Measurements from ENCODE around the gene BAMBI. TPM values are rescaled to one million over a fixed set of nuclear protein-coding genes. Genes with fewer than 3 reads are reported as not detected.

The BAMBI gene
- total RNA-seq, 2 experiments from 2014 or later = 0.20 to 0.23 TPM

DNA sequence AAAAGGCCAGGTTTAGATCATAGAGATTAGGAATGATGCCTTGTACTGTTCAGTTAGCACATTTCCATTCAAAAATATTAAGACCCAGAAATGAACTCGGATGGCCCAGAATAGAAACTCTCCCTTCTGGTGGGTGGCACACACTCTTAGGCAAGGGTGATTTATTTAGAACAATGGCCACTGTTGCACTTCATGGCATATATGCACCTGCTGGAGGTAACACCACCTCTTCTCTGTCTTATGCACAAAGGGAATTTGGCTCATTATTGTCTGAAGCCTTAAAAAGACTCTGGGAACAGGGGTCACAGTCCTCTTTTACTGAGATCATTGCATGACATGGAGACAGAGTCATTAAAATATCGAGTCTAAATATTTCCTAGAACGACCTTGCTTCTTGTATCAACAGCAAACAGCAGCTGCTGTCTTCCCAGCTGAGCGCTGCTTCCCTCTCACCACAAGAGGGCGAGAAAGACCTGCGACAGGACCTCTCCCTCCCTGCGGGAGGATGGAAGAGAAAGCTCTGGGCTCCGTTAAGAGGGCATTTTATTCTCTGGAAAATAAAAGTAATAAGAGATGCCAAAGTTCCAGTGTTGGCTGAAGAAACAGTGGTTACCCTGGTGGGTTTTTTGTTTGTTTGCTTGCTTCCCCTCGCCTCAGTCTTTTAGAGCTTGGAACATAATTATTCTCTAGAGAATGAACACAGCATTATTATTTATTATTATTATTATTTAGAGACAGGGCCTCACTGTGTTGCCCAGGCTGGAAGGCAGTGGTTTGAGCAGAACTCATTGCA lies 13.5 kb upstream of the BAMBI start:
- ChIA-PET POLR2A (no interaction called here), CTCF (interaction anchor here (0.7 to 2.2 kb wide), 19 partner anchors 11 to 741 kb away, joined by 3 to 30 read pairs (median 4); partner anchors contain the start of gene BAMBI)
- H3K4me1 Mint-ChIP-seq = peaks cover 11% of the 10 kb centered on the region
- peak; percentile 70 for DNase-seq
- peaks cover 36% of the 10 kb centered on the region for H3K27me3 Mint-ChIP-seq
- no peak overlapping the region for H3K4me3 Mint-ChIP-seq
- no peaks in the 10 kb centered on the region for H3K36me3 Mint-ChIP-seq (ENCODE audit: low read depth)
- H3K9me3 Mint-ChIP-seq = no peaks in the 10 kb centered on the region
- H3K27ac Mint-ChIP-seq = no peak overlapping the region

DNA sequence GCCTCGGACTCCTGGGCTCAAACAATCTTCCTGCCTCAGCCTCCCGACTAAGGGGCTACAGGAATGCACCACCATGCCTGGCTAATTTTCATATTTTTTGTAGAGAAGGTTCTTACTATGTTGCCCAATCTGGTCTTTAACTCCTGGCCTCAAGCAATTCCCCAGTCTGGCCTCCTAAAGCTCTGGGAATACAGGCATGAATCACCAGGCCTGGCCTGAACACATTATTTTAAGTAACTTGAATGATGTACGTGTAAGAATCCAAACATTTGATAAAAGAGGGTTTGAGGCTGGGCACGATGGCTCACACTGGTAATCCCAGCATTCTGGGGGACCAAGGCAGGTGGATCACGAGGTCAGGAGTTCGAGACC lies 13.0 kb upstream of the BAMBI start:
- DNase-seq = no peak
- no peaks in the 10 kb centered on the region for H3K36me3 Mint-ChIP-seq (ENCODE audit: low read depth)
- H3K9me3 Mint-ChIP-seq = no peaks in the 10 kb centered on the region
- H3K4me1 Mint-ChIP-seq = peaks cover 16% of the 10 kb centered on the region
- H3K4me3 Mint-ChIP-seq = no peak overlapping the region
- CTCF ChIA-PET = interaction anchor here (0.7 to 2.2 kb wide), 19 partner anchors 11 to 740 kb away, joined by 3 to 30 read pairs (median 4); partner anchors contain the start of gene BAMBI
- POLR2A ChIA-PET = no interaction called here
- H3K27ac Mint-ChIP-seq = no peak overlapping the region
- H3K27me3 Mint-ChIP-seq = peaks cover 42% of the 10 kb centered on the region

DNA sequence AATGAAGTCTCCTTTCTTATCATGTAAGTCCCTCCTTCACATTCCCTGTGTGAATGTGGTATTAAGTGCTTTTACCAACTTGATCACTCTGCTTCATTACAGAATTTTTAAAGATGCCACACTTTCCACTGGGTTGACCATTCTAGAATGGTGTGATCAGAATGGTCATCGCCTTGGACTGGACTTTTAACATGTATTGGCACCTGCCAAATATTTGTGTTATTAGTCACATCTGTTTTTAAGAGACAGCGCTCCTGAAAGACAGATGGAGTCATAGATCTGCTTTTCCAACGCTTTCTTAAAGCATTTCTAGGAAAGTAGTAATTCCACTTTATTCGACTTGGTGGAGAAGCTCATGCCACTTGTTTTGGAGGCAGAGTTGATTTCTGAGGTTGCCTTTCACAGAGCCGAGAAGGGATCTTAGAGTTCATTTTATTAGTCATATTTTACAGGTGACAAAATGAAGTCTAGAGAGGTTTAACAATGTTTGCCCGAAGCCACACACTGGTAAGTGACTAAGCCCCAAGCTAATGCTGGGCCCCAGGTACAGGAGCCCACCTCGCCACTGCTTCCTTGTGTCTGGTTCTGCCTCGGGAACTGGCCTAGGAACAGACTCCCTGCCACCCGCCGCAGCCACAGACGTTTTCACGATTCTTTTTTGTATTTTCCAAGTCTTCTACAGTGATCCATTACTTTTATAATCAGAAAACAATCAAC lies 10.4 kb upstream of the BAMBI start:
- H3K9me3 Mint-ChIP-seq = no peaks in the 10 kb centered on the region
- no peak for DNase-seq
- no peak overlapping the region for H3K27ac Mint-ChIP-seq

DNA sequence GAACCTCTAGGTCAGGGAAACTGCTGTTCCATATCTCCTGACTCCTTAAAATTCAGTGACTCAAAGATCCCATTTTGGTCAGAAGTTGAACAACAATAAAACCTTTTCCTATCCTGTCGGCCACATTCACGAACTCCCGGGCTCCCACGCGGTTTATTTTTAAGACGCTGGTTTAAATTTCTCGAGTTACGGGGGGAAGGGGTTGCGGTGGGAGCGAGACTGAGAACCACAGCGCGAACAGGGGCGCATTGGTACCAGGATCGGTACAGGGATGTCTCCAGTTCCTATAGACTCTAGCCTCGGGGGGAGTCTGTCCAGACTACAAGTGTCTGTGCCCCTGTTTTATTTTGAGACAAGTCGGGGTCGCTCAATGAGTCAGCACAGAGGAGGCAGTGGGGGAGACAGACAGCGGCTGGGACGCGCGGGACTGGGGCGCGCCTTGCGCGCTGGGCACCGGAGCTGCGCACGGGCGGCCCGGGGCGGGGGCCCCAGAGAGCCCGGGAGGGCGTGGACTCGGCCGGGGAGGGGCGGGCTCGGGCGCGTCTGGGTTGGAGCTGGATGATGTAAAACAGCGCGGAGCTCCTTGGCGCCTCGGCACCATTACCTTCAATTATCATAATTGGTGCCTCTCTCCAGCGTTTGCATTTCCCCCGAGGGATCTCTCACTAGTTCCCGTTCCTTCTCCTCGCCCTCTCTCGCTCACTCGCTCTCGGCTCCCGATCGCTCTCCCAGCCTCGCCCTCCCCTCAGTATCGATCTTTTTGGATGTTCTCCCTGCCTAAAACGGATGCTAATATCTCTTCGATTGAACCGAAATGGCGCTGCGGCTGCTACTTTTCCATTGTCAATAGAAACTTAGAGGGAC lies 8.7 kb upstream of the BAMBI start:
- Mint-ChIP-seq H3K36me3 (ENCODE audit: low read depth) (no peaks in the 10 kb centered on the region), H3K9me3 (no peaks in the 10 kb centered on the region), H3K27me3 (peaks cover 57% of the 10 kb centered on the region), H3K4me1 (peaks cover 14% of the 10 kb centered on the region), H3K4me3 (peak overlapping the region; percentile 74), H3K27ac (no peak overlapping the region)
- CTCF ChIA-PET = interaction anchor here (1.4 kb wide), 1 partner anchor 9 kb away, joined by 4 read pairs; the partner anchor contains the start of gene BAMBI
- peak; percentile 69 for DNase-seq
- POLR2A ChIA-PET = no interaction called here

More for the DNA sequence above, 10.4 kb upstream of the BAMBI start:
- Mint-ChIP-seq H3K4me1 (peaks cover 14% of the 10 kb centered on the region), H3K4me3 (no peak overlapping the region), H3K36me3 (ENCODE audit: low read depth) (no peaks in the 10 kb centered on the region), H3K27me3 (peaks cover 54% of the 10 kb centered on the region)
- ChIA-PET POLR2A (no interaction called here), CTCF (interaction anchor here (0.6 kb wide), 1 partner anchor 162 kb away, joined by 4 read pairs; no protein-coding TSS in a partner anchor)

DNA sequence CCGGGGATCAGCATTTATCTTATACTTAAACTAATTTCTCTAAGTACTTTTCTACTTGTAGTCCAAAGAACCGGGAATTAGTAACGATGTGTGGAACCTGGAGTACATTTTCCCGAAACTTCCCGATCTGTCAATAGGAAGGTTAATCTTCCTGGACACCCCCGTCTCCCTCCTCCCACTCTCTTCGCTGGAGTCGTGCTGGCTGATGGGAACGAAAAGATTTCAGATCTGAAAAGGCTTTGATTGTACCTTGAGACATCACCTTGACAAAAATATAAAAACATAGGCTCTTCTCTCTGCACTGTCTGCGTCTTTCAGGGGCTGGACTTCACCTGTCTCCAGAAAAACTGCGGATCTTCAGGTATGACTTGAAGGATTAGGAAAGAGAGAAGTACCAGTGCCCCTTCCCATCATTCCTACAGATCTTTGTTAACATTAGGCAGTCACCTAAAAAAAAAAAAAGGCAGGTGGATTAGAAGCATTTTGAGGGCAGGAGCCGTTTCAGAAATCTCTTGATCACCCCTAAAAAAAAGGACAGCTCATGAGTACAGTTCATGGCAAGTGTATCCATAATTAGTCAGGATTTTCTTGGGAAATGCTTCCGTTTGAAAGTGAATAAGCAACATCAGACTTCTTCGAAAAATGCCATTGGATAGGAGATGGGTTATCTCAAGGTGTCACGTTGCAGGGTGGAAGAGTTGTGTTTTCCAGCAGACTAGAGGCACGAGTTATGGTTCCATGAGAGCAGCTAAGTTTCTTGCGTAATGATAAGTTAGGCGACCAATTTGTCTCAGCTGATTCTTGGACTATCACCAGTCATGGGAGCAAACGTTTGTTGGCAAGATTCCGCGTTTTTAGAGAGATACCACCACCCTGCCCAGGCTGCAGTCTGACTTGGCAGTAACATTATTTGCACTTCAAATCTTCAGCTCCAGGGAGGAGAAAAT lies 7.8 kb upstream of the BAMBI start:
- Mint-ChIP-seq H3K9me3 (no peaks in the 10 kb centered on the region), H3K4me3 (peak overlapping the region; percentile 74)
- CTCF ChIA-PET = no interaction called here

DNA sequence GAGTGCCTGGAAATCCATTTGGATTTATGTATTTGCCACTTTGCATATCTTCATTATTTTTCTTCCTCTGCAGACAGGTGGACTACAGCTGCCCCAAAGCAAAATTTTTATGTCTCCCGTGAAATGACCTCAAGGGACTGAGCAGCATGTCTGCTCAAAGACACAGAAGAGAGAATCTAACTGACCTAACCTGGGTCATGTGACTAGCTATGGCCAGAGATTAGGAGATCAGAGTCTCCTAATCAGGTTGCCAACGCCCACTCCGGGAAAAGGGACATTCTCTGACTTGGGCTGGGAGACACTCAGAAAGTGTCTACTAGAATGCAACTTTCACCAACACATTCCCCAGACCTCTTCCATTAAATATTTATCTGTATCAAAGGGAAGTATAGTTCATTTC lies 2.5 kb upstream of the BAMBI start:
- Mint-ChIP-seq H3K4me1 (peaks cover 16% of the 10 kb centered on the region), H3K4me3 (no peak overlapping the region), H3K27ac (no peak overlapping the region), H3K36me3 (ENCODE audit: low read depth) (no peaks in the 10 kb centered on the region), H3K27me3 (peaks cover 58% of the 10 kb centered on the region), H3K9me3 (no peaks in the 10 kb centered on the region)
- ChIA-PET CTCF (interaction anchor here (1.2 to 1.8 kb wide), 2 partner anchors 9 to 11 kb away, joined by 4 to 7 read pairs; no protein-coding TSS in a partner anchor), POLR2A (no interaction called here)
- DNase-seq = no peak

More for the DNA sequence above, 7.8 kb upstream of the BAMBI start:
- Mint-ChIP-seq H3K27me3 (peaks cover 60% of the 10 kb centered on the region), H3K36me3 (ENCODE audit: low read depth) (no peaks in the 10 kb centered on the region), H3K4me1 (peaks cover 14% of the 10 kb centered on the region), H3K27ac (no peak overlapping the region)
- DNase-seq = no peak
- POLR2A ChIA-PET = no interaction called here

DNA sequence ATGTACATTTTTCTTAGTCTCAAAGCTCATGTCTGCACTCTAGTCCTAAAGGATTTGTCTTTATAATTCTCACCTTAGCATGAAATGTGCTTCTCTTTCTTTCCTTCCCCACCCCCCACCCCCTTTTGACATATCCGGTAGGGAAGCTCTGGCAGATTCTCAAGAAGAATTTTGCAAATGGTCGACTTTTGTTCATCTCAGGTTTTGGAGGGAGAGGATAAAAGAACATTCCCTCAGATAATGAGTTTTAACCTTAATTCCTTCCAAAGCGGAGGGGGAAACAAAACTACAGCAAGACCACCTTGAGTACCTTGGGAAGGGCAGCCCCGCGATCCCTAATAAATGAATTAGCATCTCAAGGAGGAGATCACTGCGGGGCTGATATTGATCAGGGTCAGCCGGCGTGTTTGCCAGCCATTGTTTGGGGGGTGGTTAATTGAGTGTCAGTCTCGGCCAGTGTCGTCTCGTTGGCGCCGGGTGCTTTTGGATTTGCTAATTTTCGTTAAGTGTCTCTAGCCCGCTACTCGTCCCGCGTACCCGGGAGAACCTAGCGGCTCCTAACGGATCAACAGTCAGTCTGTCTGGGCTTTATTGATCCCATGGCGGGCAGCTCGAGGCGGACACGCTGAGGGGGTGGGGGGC lies 874 bp upstream of the BAMBI start:
- no peaks in the 10 kb centered on the region for H3K36me3 Mint-ChIP-seq (ENCODE audit: low read depth)
- POLR2A ChIA-PET = interaction anchor here (0.7 to 1.5 kb wide), 2 partner anchors 144 to 1051 kb away, joined by 3 to 6 read pairs; partner anchors contain the start of gene WAC
- H3K4me1 Mint-ChIP-seq = peaks cover 20% of the 10 kb centered on the region
- DNase-seq = peak; percentile 23
- H3K27me3 Mint-ChIP-seq = peaks cover 66% of the 10 kb centered on the region
- CTCF ChIA-PET = interaction anchor here (0.6 to 1.8 kb wide), 3 partner anchors 13 to 629 kb away, joined by 4 to 7 read pairs (median 5); no protein-coding TSS in a partner anchor
- H3K27ac Mint-ChIP-seq = no peak overlapping the region
- no peaks in the 10 kb centered on the region for H3K9me3 Mint-ChIP-seq
- peak overlapping the region; percentile 53 for H3K4me3 Mint-ChIP-seq

DNA sequence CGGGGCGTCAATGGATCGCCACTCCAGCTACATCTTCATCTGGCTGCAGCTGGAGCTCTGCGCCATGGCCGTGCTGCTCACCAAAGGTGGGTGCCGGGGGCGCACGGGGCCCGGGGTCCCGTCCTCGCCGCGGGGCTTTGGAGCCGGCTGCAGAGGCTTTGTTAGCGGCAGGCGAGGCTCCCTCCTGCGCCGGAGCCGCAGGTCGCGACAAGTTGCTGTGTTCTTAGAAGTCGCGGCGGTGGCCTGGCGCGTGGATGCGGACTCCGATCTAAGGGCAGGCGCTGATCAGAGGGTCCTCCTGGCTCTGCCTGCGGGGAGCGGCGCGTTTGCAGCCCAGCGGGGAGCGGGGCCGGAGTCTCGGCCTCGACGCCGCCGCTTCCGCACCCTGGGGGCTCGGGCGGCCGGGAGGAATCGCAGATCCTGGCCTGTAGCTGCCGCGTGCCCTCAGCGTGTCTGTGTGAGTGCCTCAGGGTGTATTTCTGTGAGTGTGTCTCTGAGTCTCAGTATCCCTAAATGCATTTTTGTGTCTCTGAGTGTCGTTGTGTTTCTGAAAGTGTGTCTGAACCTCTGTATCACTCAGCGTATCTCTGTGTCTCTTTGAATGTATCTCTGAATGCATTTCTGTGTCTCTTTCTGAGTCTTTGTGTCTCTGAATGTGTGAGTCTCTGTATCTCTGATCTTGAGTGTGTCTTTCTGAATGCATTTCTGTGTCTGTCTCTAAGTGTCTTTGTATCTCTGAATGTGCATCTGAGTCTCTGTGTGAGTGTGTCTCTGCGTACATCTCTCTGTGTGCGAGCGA lies 766 bp downstream of the BAMBI start:
- Mint-ChIP-seq H3K36me3 (ENCODE audit: low read depth) (no peaks in the 10 kb centered on the region), H3K27ac (no peak overlapping the region), H3K4me3 (peak overlapping the region; percentile 61), H3K9me3 (no peaks in the 10 kb centered on the region), H3K27me3 (peaks cover 68% of the 10 kb centered on the region), H3K4me1 (peaks cover 20% of the 10 kb centered on the region)
- DNase-seq = peak; percentile 24
- ChIA-PET CTCF (interaction anchor here (0.6 to 1.9 kb wide), 6 partner anchors 10 to 627 kb away, joined by 3 to 7 read pairs (median 4); no protein-coding TSS in a partner anchor), POLR2A (interaction anchor here (1.0 to 1.5 kb wide), 3 partner anchors 92 to 146 kb away, joined by 3 to 6 read pairs (median 3); partner anchors contain the start of gene WAC)

DNA sequence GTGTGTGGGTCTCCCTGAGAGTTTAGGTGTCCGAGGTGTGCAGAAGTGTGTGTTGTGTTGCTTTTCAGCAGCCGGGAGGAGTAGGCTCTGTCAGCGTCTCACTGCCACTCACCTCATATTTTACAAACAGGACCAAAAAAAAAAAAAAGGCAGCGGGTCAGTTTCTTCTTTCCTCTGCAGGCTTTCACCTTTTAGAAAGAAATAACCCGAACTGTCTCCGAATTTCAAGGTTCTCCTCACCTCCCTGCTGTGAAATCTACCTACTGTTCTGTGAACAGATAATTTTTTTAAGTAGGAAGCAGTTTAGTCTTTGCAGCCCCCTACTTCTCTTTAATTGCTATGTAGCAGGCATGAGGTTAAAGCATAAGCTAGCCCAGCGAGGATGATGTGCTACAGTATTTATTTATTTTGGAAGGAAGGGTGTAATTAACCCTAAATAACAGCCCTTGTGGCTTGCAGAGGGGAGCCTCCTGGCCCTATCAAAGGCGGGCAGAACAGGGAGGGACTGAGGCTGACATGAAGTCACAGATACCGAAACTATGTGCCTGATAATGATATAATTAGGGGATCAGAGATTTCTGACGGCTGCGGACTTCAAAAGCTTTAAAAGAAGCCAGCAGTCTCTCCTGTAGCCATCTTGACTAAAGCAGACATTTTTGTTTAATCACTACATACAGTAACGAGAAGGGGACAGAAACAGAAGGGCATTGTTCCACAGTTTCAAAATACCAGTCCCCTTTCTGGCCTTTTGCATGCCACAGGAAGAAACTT lies 1.6 kb downstream of the BAMBI start:
- ChIA-PET POLR2A (interaction anchor here (1.0 kb wide), 1 partner anchor 93 kb away, joined by 3 read pairs; no protein-coding TSS in a partner anchor), CTCF (interaction anchor here (0.8 to 1.9 kb wide), 3 partner anchors 15 to 50 kb away, joined by 3 to 5 read pairs (median 3); no protein-coding TSS in a partner anchor)
- peaks cover 63% of the 10 kb centered on the region for H3K27me3 Mint-ChIP-seq
- peaks cover 20% of the 10 kb centered on the region for H3K4me1 Mint-ChIP-seq
- H3K4me3 Mint-ChIP-seq = peak overlapping the region; percentile 61
- no peaks in the 10 kb centered on the region for H3K36me3 Mint-ChIP-seq (ENCODE audit: low read depth)
- no peak for DNase-seq
- no peak overlapping the region for H3K27ac Mint-ChIP-seq
- H3K9me3 Mint-ChIP-seq = no peaks in the 10 kb centered on the region

Data from activated CD4-positive, alpha-beta memory T cell treated with anti-CD3 and anti-CD28 coated beads, Interleukin-2, amount 10 ng/mL, durations not matched to agents 7 days and 5 days (primary cell).